ENCODE measurements around the gene ACADL.

The ACADL gene

GRCh38 chr2:210224941-210225672 is at the start of gene ACADL:
ACADL (minus strand) TSS chr2:210225447; CDS start chr2:210225263, 184 bp downstream.
- peak; percentile 4 for DNase-seq (ENCODE audit: low read depth)

GRCh38 chr2:210271300-210271699 is 46.1 kb upstream of the ACADL start:
- DNase-seq (ENCODE audit: low read depth), result no peak

GRCh38 chr2:210269148-210269547 is 43.9 kb upstream of the ACADL start:
- no peak for DNase-seq (ENCODE audit: low read depth)

GRCh38 chr2:210268281-210268680 is 43.0 kb upstream of the ACADL start:
- no peak for DNase-seq (ENCODE audit: low read depth)

GRCh38 chr2:210267698-210268097 is 42.5 kb upstream of the ACADL start:
- no peak for DNase-seq (ENCODE audit: low read depth)

- no peak for DNase-seq (ENCODE audit: low read depth)
Observed at GRCh38 chr2:210264282-210264681, 39.0 kb upstream of the ACADL start.

- no peak for DNase-seq (ENCODE audit: low read depth)
Observed at GRCh38 chr2:210263841-210264240, 38.6 kb upstream of the ACADL start.

- no peak for DNase-seq (ENCODE audit: low read depth)
Observed at GRCh38 chr2:210262036-210262435, 36.8 kb upstream of the ACADL start.

- no peak for DNase-seq (ENCODE audit: low read depth)
Observed at GRCh38 chr2:210259687-210260086, 34.4 kb upstream of the ACADL start.

GRCh38 chr2:210252699-210253606 is 27.7 kb upstream of the ACADL start:
- no peak for DNase-seq (ENCODE audit: low read depth)

- no peak for DNase-seq (ENCODE audit: low read depth)
Observed at GRCh38 chr2:210250622-210251021, 25.4 kb upstream of the ACADL start.

GRCh38 chr2:210233487-210233886 is 8.2 kb upstream of the ACADL start:
- no peak for DNase-seq (ENCODE audit: low read depth)

GRCh38 chr2:210230984-210231383 is 5.7 kb upstream of the ACADL start:
- no peak for DNase-seq (ENCODE audit: low read depth)

GRCh38 chr2:210230518-210230917 is 5.3 kb upstream of the ACADL start:
- DNase-seq (ENCODE audit: low read depth), result no peak

GRCh38 chr2:210228586-210228985 is 3.3 kb upstream of the ACADL start:
- no peak for DNase-seq (ENCODE audit: low read depth)

GRCh38 chr2:210227290-210228088 is 2.2 kb upstream of the ACADL start:
- DNase-seq (ENCODE audit: low read depth), result no peak

GRCh38 chr2:210226223-210226622 is 976 bp upstream of the ACADL start:
- DNase-seq (ENCODE audit: low read depth), result no peak

- no peak for DNase-seq (ENCODE audit: low read depth)
Observed at GRCh38 chr2:210224591-210224940, 681 bp downstream of the ACADL start.

- DNase-seq (ENCODE audit: low read depth), result no peak
Observed at GRCh38 chr2:210215120-210215519, 10.1 kb downstream of the ACADL start.

- DNase-seq (ENCODE audit: low read depth), result no peak
Observed at GRCh38 chr2:210210185-210210584, 15.1 kb downstream of the ACADL start.

- no peak for DNase-seq (ENCODE audit: low read depth)
Observed at GRCh38 chr2:210207929-210208328, 17.3 kb downstream of the ACADL start.

GRCh38 chr2:210203558-210203957 is 21.7 kb downstream of the ACADL start:
- DNase-seq (ENCODE audit: low read depth), result no peak

Measured in activated T-cell treated with anti-CD3 and anti-CD28 coated beads for 48 hours (primary cell).